HG03520 (cell line): ENCODE results near the gene TOP3B.

Source experiments
- ATAC-seq: cut with Tn5 transposase; IDR thresholded peaks from one replicate; pipeline ENCODE4 v1.9.1; 2021; ENCODE audit warnings: mild to moderate bottlenecking, moderate library complexity; ENCODE audit not compliant: unreplicated experiment

The TOP3B gene

GRCh38 chr22:22011964-22012363, 29.4 kb upstream of the TOP3B start:
- ATAC-seq: no peak

GRCh38 chr22:22010358-22010757, 27.8 kb upstream of the TOP3B start:
- no peak for ATAC-seq

GRCh38 chr22:22009661-22010060, 27.1 kb upstream of the TOP3B start:
- no peak for ATAC-seq

GRCh38 chr22:22006596-22006990, 24.0 kb upstream of the TOP3B start:
- no peak for ATAC-seq

- ATAC-seq: no peak
These were observed 23.5 kb upstream of the TOP3B start for GRCh38 chr22:22005945-22006595.

- ATAC-seq: no peak
These were observed 20.6 kb upstream of the TOP3B start for GRCh38 chr22:22003233-22003632.

GRCh38 chr22:22002526-22003055, 20.0 kb upstream of the TOP3B start:
- ATAC-seq: no peak

- ATAC-seq: no peak
These were observed 19.3 kb upstream of the TOP3B start for GRCh38 chr22:22001664-22002525.

- no peak for ATAC-seq
These were observed 16.1 kb upstream of the TOP3B start for GRCh38 chr22:21998595-21999247.

- ATAC-seq: no peak
These were observed 13.7 kb upstream of the TOP3B start for GRCh38 chr22:21996175-21996720.

GRCh38 chr22:21995660-21996059, 13.1 kb upstream of the TOP3B start:
- ATAC-seq: no peak

GRCh38 chr22:21994881-21995444, 12.4 kb upstream of the TOP3B start:
- no peak for ATAC-seq

- no peak for ATAC-seq
These were observed 10.1 kb upstream of the TOP3B start for GRCh38 chr22:21992593-21993237.

GRCh38 chr22:21991774-21992173, 9.2 kb upstream of the TOP3B start:
- no peak for ATAC-seq

GRCh38 chr22:21991304-21991596, 8.7 kb upstream of the TOP3B start:
- no peak for ATAC-seq

GRCh38 chr22:21990445-21991303, 8.1 kb upstream of the TOP3B start:
- no peak for ATAC-seq

- no peak for ATAC-seq
These were observed 6.5 kb upstream of the TOP3B start for GRCh38 chr22:21989049-21989448.

GRCh38 chr22:21985214-21985613, 2.6 kb upstream of the TOP3B start:
- ATAC-seq: no peak

- ATAC-seq: no peak
These were observed 2.2 kb upstream of the TOP3B start for GRCh38 chr22:21984793-21985192.

GRCh38 chr22:21981874-21982273, 713 bp downstream of the TOP3B start:
- no peak for ATAC-seq
